SK-N-SH (cell line): ENCODE measurements around the gene NAALADL2.

Experiments
- CTCF ChIP-seq: fragments of 200-600 bp; sonication (generic); IDR thresholded peaks from 2 replicates; pipeline ENCODE4 v1.6.1; 2017; ENCODE audit warnings: antibody characterized with exemption, mild to moderate bottlenecking, moderate library complexity
- EP300 ChIP-seq, 2 experiments: IDR thresholded peaks; 2 replicates each; pipeline versions ENCODE4 v1.4.0 to v1.6.1; 2012; ENCODE audit warnings: borderline replicate concordance in 1 of 2, low read depth in 1 of 2, low read length in 1 of 2
- MXI1 ChIP-seq: IDR thresholded peaks from 2 replicates; pipeline ENCODE4 v1.6.1; 2012; ENCODE audit warnings: mild to moderate bottlenecking, low read depth, low read length, improper control_type of control experiment
- PBX3 ChIP-seq: IDR thresholded peaks from 2 replicates; pipeline ENCODE4; 2012
- POLR2AphosphoS5 ChIP-seq: IDR thresholded peaks from 2 replicates; pipeline ENCODE4 v1.6.1; 2012; ENCODE audit warnings: low read depth, low read length
- RAD21 ChIP-seq: IDR thresholded peaks from 2 replicates; pipeline ENCODE4 v1.6.1; 2012; ENCODE audit warnings: mild to moderate bottlenecking, low read length
- SIN3A ChIP-seq: IDR thresholded peaks from 2 replicates; pipeline ENCODE4 v1.6.1; 2012; ENCODE audit warnings: low read depth, mild to moderate bottlenecking, low read length, moderate library complexity, borderline replicate concordance
- SMC3 ChIP-seq: IDR thresholded peaks from 2 replicates; pipeline ENCODE4 v1.6.1; 2012; ENCODE audit warnings: low read depth, low read length, improper control_type of control experiment
- TEAD4 ChIP-seq: IDR thresholded peaks from 2 replicates; pipeline ENCODE4 v1.4.0; 2012; ENCODE audit warnings: mild to moderate bottlenecking, borderline replicate concordance; ENCODE audit not compliant: insufficient read depth
- USF2 ChIP-seq: fragments of 150-350 bp; IDR thresholded peaks from 2 replicates; pipeline ENCODE4 v1.6.1; 2017; ENCODE audit warnings: antibody characterized with exemption, low read length, low read depth, borderline replicate concordance

- no peak for TF ChIP-seq PBX3
- TF ChIP-seq MXI1 = no peak
- TF ChIP-seq USF2 = no peak
- no peak for TF ChIP-seq SMC3
- no peak for TF ChIP-seq TEAD4
- no peak for TF ChIP-seq SIN3A
- TF ChIP-seq POLR2AphosphoS5 = no peak
- TF ChIP-seq CTCF = no peak
- TF ChIP-seq EP300 (IDR thresholded peaks at IDR 0.05; ENCODE audit: borderline replicate concordance in 1 of 2, low read depth in 1 of 2, low read length in 1 of 2) = no peak
- no peak for TF ChIP-seq RAD21
Measured at GRCh38 chr3:175552929-175553328, 693.8 kb downstream of the NAALADL2 start.
